ENCODE data around the gene TRANK1.
"Not testable (repeated sequence)": the region's sequence is repeated elsewhere in the genome, so short reads cannot be mapped to it uniquely, and the experiment has no call there.

TRANK1 gene

GRCh38 chr3:36944641-36945270 is at the start of gene TRANK1:
TRANK1 (minus strand) TSS chr3:36945054; CDS start chr3:36944809, 245 bp downstream.
- DNase-seq (ENCODE audit: low read depth in 3 of 3), result peak; percentile 66 to 81 (median 77)

GRCh38 chr3:36993326-36994283 is 48.8 kb upstream of the TRANK1 start, which contains the start of gene MLH1:
MLH1 (plus strand) TSS chr3:36993518; CDS start chr3:36993548, 30 bp downstream.
- peak; percentile 95 to 98 (median 96) for DNase-seq (ENCODE audit: low read depth in 3 of 3)

GRCh38 chr3:36992806-36993325 is 48.0 kb upstream of the TRANK1 start, which contains the start of gene EPM2AIP1:
EPM2AIP1 (minus strand) TSS chr3:36993131; CDS start chr3:36993077, 54 bp downstream.
- DNase-seq (ENCODE audit: low read depth in 3 of 3), result no peak

- peak in 1 of 3 experiments; percentile 5 for DNase-seq (ENCODE audit: low read depth in 3 of 3)
Measured at GRCh38 chr3:36991923-36992805, 47.3 kb upstream of the TRANK1 start.

GRCh38 chr3:36991147-36991546 is 46.3 kb upstream of the TRANK1 start:
- peak in 1 of 3 experiments; percentile 9 for DNase-seq (ENCODE audit: low read depth in 3 of 3)

GRCh38 chr3:36989568-36989967 is 44.7 kb upstream of the TRANK1 start:
- DNase-seq (ENCODE audit: low read depth in 3 of 3), result no peak

GRCh38 chr3:36989005-36989404 is 44.2 kb upstream of the TRANK1 start:
- DNase-seq (ENCODE audit: low read depth in 3 of 3), result no peak

GRCh38 chr3:36988356-36988755 is 43.5 kb upstream of the TRANK1 start:
- no peak for DNase-seq (ENCODE audit: low read depth in 3 of 3)

GRCh38 chr3:36981006-36981405 is 36.2 kb upstream of the TRANK1 start:
- DNase-seq (ENCODE audit: low read depth in 3 of 3), result no peak

- DNase-seq (ENCODE audit: low read depth in 3 of 3), result no peak
Measured at GRCh38 chr3:36973139-36973538, 28.3 kb upstream of the TRANK1 start.

GRCh38 chr3:36972163-36972562 is 27.3 kb upstream of the TRANK1 start:
- no peak for DNase-seq (ENCODE audit: low read depth in 3 of 3)

GRCh38 chr3:36969540-36970432 is 24.9 kb upstream of the TRANK1 start:
- peak in 2 of 3 experiments; percentile 22 to 23 for DNase-seq (ENCODE audit: low read depth in 3 of 3)

GRCh38 chr3:36969085-36969484 is 24.2 kb upstream of the TRANK1 start:
- DNase-seq (ENCODE audit: low read depth in 3 of 3), result no peak

GRCh38 chr3:36965440-36965839 is 20.6 kb upstream of the TRANK1 start:
- no peak for DNase-seq (ENCODE audit: low read depth in 3 of 3)

GRCh38 chr3:36964817-36965216 is 20.0 kb upstream of the TRANK1 start:
- DNase-seq (ENCODE audit: low read depth in 3 of 3), result no peak

GRCh38 chr3:36964331-36964730 is 19.5 kb upstream of the TRANK1 start:
- no peak for DNase-seq (ENCODE audit: low read depth in 3 of 3)

GRCh38 chr3:36963008-36963407 is 18.2 kb upstream of the TRANK1 start:
- not testable (repeated sequence) for DNase-seq (ENCODE audit: low read depth in 3 of 3)

GRCh38 chr3:36960502-36960901 is 15.6 kb upstream of the TRANK1 start:
- DNase-seq (ENCODE audit: low read depth in 3 of 3), result no peak

GRCh38 chr3:36959821-36960220 is 15.0 kb upstream of the TRANK1 start:
- no peak for DNase-seq (ENCODE audit: low read depth in 3 of 3)
